ENCODE measurements around the gene WNT3A. TPM values are rescaled to one million over a fixed set of nuclear protein-coding genes. Genes with fewer than 3 reads are reported as not detected.

Gene WNT3A
- polyA plus RNA-seq, 1 donor (not counting 4 experiments of a cell fraction or from before 2014, with no cell fraction given) = 0.07 TPM

GRCh38 chr1:228048120-228048519 is 41.3 kb downstream of the WNT3A start:
- H3K4me3 ChIP-seq (ENCODE audit: control insufficient read depth in 2 of 3, extremely low read depth in 1 of 3, insufficient read depth in 2 of 3, low read depth in 1 of 3, low read length in 3 of 3) = no peak overlapping the region
- H3K4me1 ChIP-seq (ENCODE audit: control insufficient read depth, extremely low read depth, insufficient read depth, low read length) = no peaks in the 10 kb centered on the region
- H2AFZ ChIP-seq (ENCODE audit: control insufficient read depth, low read length) = no peak overlapping the region
- H3K79me2 ChIP-seq (ENCODE audit: control insufficient read depth, insufficient read depth, low read length) = no peaks in the 10 kb centered on the region
- H3K9me3 ChIP-seq (ENCODE audit: control insufficient read depth, low read depth, low read length) = no peaks in the 10 kb centered on the region
- DNase-seq (ENCODE audit: low read depth, low spot score) (no peak), FAIRE-seq (no peak)
- H3K27ac ChIP-seq (ENCODE audit: control insufficient read depth, insufficient read depth, low read length) = no peak overlapping the region
- H4K20me1 ChIP-seq (ENCODE audit: control insufficient read depth, extremely low read depth, insufficient read depth, low read length) = no peaks in the 10 kb centered on the region
- H3K27me3 ChIP-seq (ENCODE audit: control insufficient read depth, extremely low read depth, insufficient read depth, low read length) = peaks cover 14% of the 10 kb centered on the region
- H3K36me3 ChIP-seq (ENCODE audit: control insufficient read depth in 2 of 2, extremely low read depth in 1 of 2, insufficient read depth in 2 of 2, low read length in 2 of 2) = no peaks in the 10 kb centered on the region
- TF ChIP-seq EZH2 (IDR thresholded peaks at IDR 0.05; ENCODE audit: low read length) (no peak), CTCF (optimal IDR thresholded peaks at IDR 0.05 in 1 of 3, IDR thresholded peaks at IDR 0.05 in 1 of 3, conservative IDR thresholded peaks at IDR 0.05 in 1 of 3; ENCODE audit: extremely low read depth in 1 of 3, insufficient read depth in 2 of 3, low read length in 3 of 3) (no peak)
- H3K9me1 ChIP-seq (ENCODE audit: control insufficient read depth, extremely low read depth, insufficient read depth, low read length) = no peaks in the 10 kb centered on the region
- dilution Hi-C loops (cut with MboI; ENCODE audit: extremely low pct_ligation_motif_present, low sequenced_read_pairs) = no loop called here
- H3K4me2 ChIP-seq (ENCODE audit: control insufficient read depth, extremely low read depth, insufficient read depth, low read depth, low read length) = no peak overlapping the region
- no peak overlapping the region for H3K9ac ChIP-seq (ENCODE audit: control insufficient read depth, extremely low read depth, insufficient read depth, low read length)

GRCh38 chr1:228048659-228049298 is 42.0 kb downstream of the WNT3A start:
- Histone ChIP-seq H3K36me3 (ENCODE audit: control insufficient read depth in 2 of 2, extremely low read depth in 1 of 2, insufficient read depth in 2 of 2, low read length in 2 of 2) (no peaks in the 10 kb centered on the region), H2AFZ (ENCODE audit: control insufficient read depth, low read length) (no peak overlapping the region), H3K27ac (ENCODE audit: control insufficient read depth, insufficient read depth, low read length) (no peak overlapping the region), H3K79me2 (ENCODE audit: control insufficient read depth, insufficient read depth, low read length) (no peaks in the 10 kb centered on the region), H3K9me3 (ENCODE audit: control insufficient read depth, low read depth, low read length) (no peaks in the 10 kb centered on the region), H3K4me3 (ENCODE audit: control insufficient read depth in 2 of 3, extremely low read depth in 1 of 3, insufficient read depth in 2 of 3, low read depth in 1 of 3, low read length in 3 of 3) (no peak overlapping the region), H3K9me1 (ENCODE audit: control insufficient read depth, extremely low read depth, insufficient read depth, low read length) (no peaks in the 10 kb centered on the region), H4K20me1 (ENCODE audit: control insufficient read depth, extremely low read depth, insufficient read depth, low read length) (no peaks in the 10 kb centered on the region), H3K27me3 (ENCODE audit: control insufficient read depth, extremely low read depth, insufficient read depth, low read length) (peaks cover 14% of the 10 kb centered on the region), H3K4me1 (ENCODE audit: control insufficient read depth, extremely low read depth, insufficient read depth, low read length) (no peaks in the 10 kb centered on the region), H3K4me2 (ENCODE audit: control insufficient read depth, extremely low read depth, insufficient read depth, low read depth, low read length) (no peak overlapping the region), H3K9ac (ENCODE audit: control insufficient read depth, extremely low read depth, insufficient read depth, low read length) (no peak overlapping the region)
- FAIRE-seq = no peak
- no peak for DNase-seq (ENCODE audit: low read depth, low spot score)
- TF ChIP-seq CTCF (optimal IDR thresholded peaks at IDR 0.05 in 1 of 3, IDR thresholded peaks at IDR 0.05 in 1 of 3, conservative IDR thresholded peaks at IDR 0.05 in 1 of 3; ENCODE audit: extremely low read depth in 1 of 3, insufficient read depth in 2 of 3, low read length in 3 of 3) = no peak
- no peak for TF ChIP-seq EZH2 (IDR thresholded peaks at IDR 0.05; ENCODE audit: low read length)
- dilution Hi-C loops (cut with MboI; ENCODE audit: extremely low pct_ligation_motif_present, low sequenced_read_pairs) = no loop called here

Data from keratinocyte (primary cell).